Measurements from ENCODE around the gene ERCC6L.
"Not testable (repeated sequence)": the region's sequence is repeated elsewhere in the genome, so short reads cannot be mapped to it uniquely, and the experiment has no call there.

ERCC6L gene

GRCh38 chrX:72236841-72237240 lies 2.0 kb downstream of the ERCC6L start:
- no peak for DNase-seq (ENCODE audit: low read depth)
- TF ChIP-seq CTCF (IDR thresholded peaks at IDR 0.05; ENCODE audit: low read depth, low read length, missing control alignments), result no peak
- H3K4me3 ChIP-seq (ENCODE audit: low read depth, low read length), result no peak overlapping the region

- no peak for DNase-seq (ENCODE audit: low read depth)
- no peak overlapping the region for H3K4me3 ChIP-seq (ENCODE audit: low read depth, low read length)
- no peak for TF ChIP-seq CTCF (IDR thresholded peaks at IDR 0.05; ENCODE audit: low read depth, low read length, missing control alignments)
Measured at GRCh38 chrX:72230290-72230689, 8.5 kb downstream of the ERCC6L start.

GRCh38 chrX:72220375-72220774 lies 18.5 kb downstream of the ERCC6L start:
- not testable (repeated sequence) for H3K4me3 ChIP-seq (ENCODE audit: low read depth, low read length); DNase-seq (ENCODE audit: low read depth)

- no peak overlapping the region for H3K4me3 ChIP-seq (ENCODE audit: low read depth, low read length)
- no peak for DNase-seq (ENCODE audit: low read depth)
- TF ChIP-seq CTCF (IDR thresholded peaks at IDR 0.05; ENCODE audit: low read depth, low read length, missing control alignments), result no peak
Measured at GRCh38 chrX:72216973-72217372, 21.9 kb downstream of the ERCC6L start.

- H3K4me3 ChIP-seq (ENCODE audit: low read depth, low read length), result no peak overlapping the region
- TF ChIP-seq CTCF (IDR thresholded peaks at IDR 0.05; ENCODE audit: low read depth, low read length, missing control alignments), result no peak
- DNase-seq (ENCODE audit: low read depth), result no peak
Measured at GRCh38 chrX:72208126-72208800, 30.6 kb downstream of the ERCC6L start.

- no peak overlapping the region for H3K4me3 ChIP-seq (ENCODE audit: low read depth, low read length)
- no peak for TF ChIP-seq CTCF (IDR thresholded peaks at IDR 0.05; ENCODE audit: low read depth, low read length, missing control alignments)
- no peak for DNase-seq (ENCODE audit: low read depth)
Measured at GRCh38 chrX:72207366-72207765, 31.5 kb downstream of the ERCC6L start.

GRCh38 chrX:72205706-72206105 lies 33.1 kb downstream of the ERCC6L start:
- no peak for TF ChIP-seq CTCF (IDR thresholded peaks at IDR 0.05; ENCODE audit: low read depth, low read length, missing control alignments)

More at GRCh38 chrX:72205706-72206105, 33.1 kb downstream of the ERCC6L start:
- no peak overlapping the region for H3K4me3 ChIP-seq (ENCODE audit: low read depth, low read length)
- DNase-seq (ENCODE audit: low read depth), result no peak
